Germinal center (tissue), 1 donor: ENCODE measurements around the gene SLITRK2.

Source experiments
- DNase-seq: peaks from one replicate; pipeline ENCODE4 v3.0.0; 2012; ENCODE audit warnings: mixed read lengths, low spot score

The SLITRK2 gene

GRCh38 chrX:145817331-145818185 is at the start of gene SLITRK2:
SLITRK2 (plus strand) TSS chrX:145817829; CDS start chrX:145822426, 4,597 bp downstream.
- no peak for DNase-seq

- DNase-seq = no peak
Measured at GRCh38 chrX:145773006-145773405, 44.6 kb upstream of the SLITRK2 start.

- DNase-seq = no peak
Measured at GRCh38 chrX:145792281-145792680, 25.3 kb upstream of the SLITRK2 start.

- DNase-seq = no peak
Measured at GRCh38 chrX:145803508-145803907, 14.1 kb upstream of the SLITRK2 start.

- no peak for DNase-seq
Measured at GRCh38 chrX:145813081-145813480, 4.5 kb upstream of the SLITRK2 start.

GRCh38 chrX:145816601-145817315 is 871 bp upstream of the SLITRK2 start:
- DNase-seq = no peak

GRCh38 chrX:145818186-145819113 is 821 bp downstream of the SLITRK2 start:
- DNase-seq = no peak

GRCh38 chrX:145820825-145821224 is 3.2 kb downstream of the SLITRK2 start:
- DNase-seq = no peak

- DNase-seq = no peak
Measured at GRCh38 chrX:145821291-145821897, 3.8 kb downstream of the SLITRK2 start.

GRCh38 chrX:145821898-145822571 is 4.4 kb downstream of the SLITRK2 start:
- DNase-seq = no peak

GRCh38 chrX:145823132-145823531 is 5.5 kb downstream of the SLITRK2 start:
- DNase-seq = no peak

- DNase-seq = no peak
Measured at GRCh38 chrX:145825896-145826295, 8.3 kb downstream of the SLITRK2 start.

GRCh38 chrX:145826466-145826865 is 8.8 kb downstream of the SLITRK2 start:
- no peak for DNase-seq

GRCh38 chrX:145832796-145833195 is 15.2 kb downstream of the SLITRK2 start:
- DNase-seq = no peak

- no peak for DNase-seq
Measured at GRCh38 chrX:145840531-145840930, 22.9 kb downstream of the SLITRK2 start.

GRCh38 chrX:145843146-145843904 is 25.7 kb downstream of the SLITRK2 start:
- DNase-seq = no peak

- no peak for DNase-seq
Measured at GRCh38 chrX:145844886-145845285, 27.3 kb downstream of the SLITRK2 start.

- no peak for DNase-seq
Measured at GRCh38 chrX:145848448-145848847, 30.8 kb downstream of the SLITRK2 start.

- DNase-seq = no peak
Measured at GRCh38 chrX:145848857-145849256, 31.2 kb downstream of the SLITRK2 start.

- no peak for DNase-seq
Measured at GRCh38 chrX:145853181-145853580, 35.6 kb downstream of the SLITRK2 start.
